ENCODE measurements around the gene FAM124A. TPM values are rescaled to one million over a fixed set of nuclear protein-coding genes. Genes with fewer than 3 reads are reported as not detected.

FAM124A gene
- total and polyA plus RNA-seq, 9 donors: 0.48 to 8.8 (median 1.9) TPM

- no peaks in the 10 kb centered on the region for H3K27me3 ChIP-seq
- no peak overlapping the region for H3K4me3 ChIP-seq
- H3K36me3 ChIP-seq: no peaks in the 10 kb centered on the region
- H3K27ac ChIP-seq: no peak overlapping the region
- no peak for TF ChIP-seq CTCF (IDR thresholded peaks at IDR 0.05)
- H3K9me3 ChIP-seq: no peaks in the 10 kb centered on the region
- WGBS, 3 donors: 91 to 94% (median 93%) methylated on average over 9 of the region's 9 CpGs
- H3K4me1 ChIP-seq (ENCODE audit: insufficient read depth): no peaks in the 10 kb centered on the region
- intact Hi-C loops (cut with DNase I): no loop called here
- DNase-seq: no peak
Measured at GRCh38 chr13:51233117-51233826, 11.1 kb downstream of the FAM124A start.

GRCh38 chr13:51234676-51235075 is 12.5 kb downstream of the FAM124A start:
- Histone ChIP-seq H3K36me3 (no peaks in the 10 kb centered on the region), H3K4me1 (ENCODE audit: insufficient read depth) (no peaks in the 10 kb centered on the region), H3K9me3 (no peaks in the 10 kb centered on the region), H3K27me3 (no peaks in the 10 kb centered on the region), H3K27ac (no peak overlapping the region), H3K4me3 (no peak overlapping the region)
- WGBS, 3 donors: 31 to 44% (median 42%) methylated on average over 10 of the region's 10 CpGs
- intact Hi-C loops (cut with DNase I): no loop called here
- no peak for TF ChIP-seq EP300 (IDR thresholded peaks at IDR 0.05)
- TF ChIP-seq POLR2A (IDR thresholded peaks at IDR 0.05): no peak
- no peak for TF ChIP-seq CTCF (IDR thresholded peaks at IDR 0.05)
- no peak for DNase-seq

- no peak for TF ChIP-seq CTCF (IDR thresholded peaks at IDR 0.05)
- no peak for TF ChIP-seq EP300 (IDR thresholded peaks at IDR 0.05)
- TF ChIP-seq POLR2A (IDR thresholded peaks at IDR 0.05): no peak
- H3K9me3 ChIP-seq: no peaks in the 10 kb centered on the region
- no peak overlapping the region for H3K4me3 ChIP-seq
- H3K4me1 ChIP-seq (ENCODE audit: insufficient read depth): no peaks in the 10 kb centered on the region
- no peaks in the 10 kb centered on the region for H3K36me3 ChIP-seq
- H3K27ac ChIP-seq: no peak overlapping the region
- no peaks in the 10 kb centered on the region for H3K27me3 ChIP-seq
- WGBS, 3 donors: 14 to 35% (median 24%) methylated on average over 2 of the region's 2 CpGs
- intact Hi-C loops (cut with DNase I): no loop called here
- DNase-seq: no peak
Measured at GRCh38 chr13:51235186-51235585, 13.0 kb downstream of the FAM124A start.

- H3K27ac ChIP-seq: no peak overlapping the region
- H3K9me3 ChIP-seq: no peaks in the 10 kb centered on the region
- no peak for DNase-seq
- no peaks in the 10 kb centered on the region for H3K36me3 ChIP-seq
- intact Hi-C loops (cut with DNase I): no loop called here
- H3K4me3 ChIP-seq: no peak overlapping the region
- TF ChIP-seq CTCF (IDR thresholded peaks at IDR 0.05) (no peak), POLR2A (IDR thresholded peaks at IDR 0.05) (no peak), EP300 (IDR thresholded peaks at IDR 0.05) (no peak)
- no peaks in the 10 kb centered on the region for H3K27me3 ChIP-seq
- WGBS, 3 donors: 62 to 72% (median 70%) methylated on average over 4 of the region's 4 CpGs
- H3K4me1 ChIP-seq (ENCODE audit: insufficient read depth): no peaks in the 10 kb centered on the region
Measured at GRCh38 chr13:51235756-51236490, 13.7 kb downstream of the FAM124A start.

Data from ovary (tissue), 9 donors.